GM21529 (cell line): ENCODE data around the gene LIME1.
A peak's percentile ranks its signal among the peaks of the same experiment; 100 is the strongest.

Experiments used
- ATAC-seq: cut with Tn5 transposase; IDR thresholded peaks from one replicate; pipeline ENCODE4 v1.9.1; 2021; ENCODE audit not compliant: unreplicated experiment

Gene LIME1

DNA sequence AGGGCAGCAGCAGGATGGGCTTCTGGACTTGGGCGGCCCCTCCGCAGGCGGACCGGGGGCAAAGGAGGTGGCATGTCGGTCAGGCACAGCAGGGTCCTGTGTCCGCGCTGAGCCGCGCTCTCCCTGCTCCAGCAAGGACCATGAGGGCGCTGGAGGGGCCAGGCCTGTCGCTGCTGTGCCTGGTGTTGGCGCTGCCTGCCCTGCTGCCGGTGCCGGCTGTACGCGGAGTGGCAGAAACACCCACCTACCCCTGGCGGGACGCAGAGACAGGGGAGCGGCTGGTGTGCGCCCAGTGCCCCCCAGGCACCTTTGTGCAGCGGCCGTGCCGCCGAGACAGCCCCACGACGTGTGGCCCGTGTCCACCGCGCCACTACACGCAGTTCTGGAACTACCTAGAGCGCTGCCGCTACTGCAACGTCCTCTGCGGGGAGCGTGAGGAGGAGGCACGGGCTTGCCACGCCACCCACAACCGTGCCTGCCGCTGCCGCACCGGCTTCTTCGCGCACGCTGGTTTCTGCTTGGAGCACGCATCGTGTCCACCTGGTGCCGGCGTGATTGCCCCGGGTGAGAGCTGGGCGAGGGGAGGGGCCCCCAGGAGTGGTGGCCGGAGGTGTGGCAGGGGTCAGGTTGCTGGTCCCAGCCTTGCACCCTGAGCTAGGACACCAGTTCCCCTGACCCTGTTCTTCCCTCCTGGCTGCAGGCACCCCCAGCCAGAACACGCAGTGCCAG, 39.7 kb upstream of the LIME1 start, which contains the start of gene TNFRSF6B:
Gene TNFRSF6B (plus strand): TSS at position 25 of the 729 bp plus-strand sequence. CDS start 116 bp downstream, at position 141.
- no peak for ATAC-seq

GRCh38 chr20:63697357-63697867, 39.1 kb upstream of the LIME1 start:
- ATAC-seq: no peak

GRCh38 chr20:63697868-63698545, 38.5 kb upstream of the LIME1 start:
- ATAC-seq: no peak

- ATAC-seq: no peak
Measured at GRCh38 chr20:63698739-63699465, 37.6 kb upstream of the LIME1 start.

GRCh38 chr20:63699466-63700198, 36.8 kb upstream of the LIME1 start:
- ATAC-seq: no peak

DNA sequence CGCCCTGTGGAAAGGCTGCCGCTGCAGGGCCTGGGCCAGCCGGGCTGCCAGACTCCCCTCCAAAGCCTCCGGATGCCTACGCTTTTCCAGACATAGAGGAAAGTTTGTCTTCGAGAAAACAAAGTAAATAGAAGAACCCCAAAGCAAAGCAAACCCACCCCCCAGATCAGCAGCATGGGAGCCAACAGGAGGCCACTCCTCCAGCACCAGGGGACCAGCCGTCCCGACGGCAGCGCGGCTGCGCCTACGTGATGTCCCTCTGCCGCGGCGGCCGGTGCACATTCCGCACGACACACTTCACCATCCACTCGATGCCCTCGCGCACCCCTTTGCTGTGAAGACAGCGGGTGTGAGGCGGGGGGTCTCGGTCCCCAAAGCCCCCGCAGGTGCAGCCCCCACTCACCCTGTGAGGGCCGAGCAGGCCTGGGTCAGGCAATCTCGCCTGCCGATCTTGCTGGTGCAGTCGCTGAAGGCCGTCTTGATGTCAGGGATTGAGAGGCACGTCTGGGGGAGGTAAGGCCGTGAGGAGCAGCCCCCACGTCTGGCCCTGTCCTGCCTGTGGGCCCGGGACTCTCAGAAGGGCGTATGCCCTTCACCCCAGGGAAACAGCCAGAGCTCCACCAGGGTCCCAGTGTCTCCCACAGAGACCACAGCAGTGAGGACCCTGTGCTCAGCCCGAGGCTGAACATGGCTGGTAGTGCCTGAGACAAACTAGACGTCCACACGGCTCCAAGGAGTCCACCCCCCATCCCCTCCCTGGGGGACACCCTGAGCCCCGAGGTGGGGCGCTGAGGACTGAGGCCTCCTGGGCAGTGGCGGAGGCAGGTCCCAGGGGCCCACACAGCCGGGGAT, 36.0 kb upstream of the LIME1 start:
- ATAC-seq: no peak

GRCh38 chr20:63701051-63701328, 35.5 kb upstream of the LIME1 start:
- no peak for ATAC-seq

- ATAC-seq: no peak
Measured at GRCh38 chr20:63701329-63702035, 35.0 kb upstream of the LIME1 start.

DNA sequence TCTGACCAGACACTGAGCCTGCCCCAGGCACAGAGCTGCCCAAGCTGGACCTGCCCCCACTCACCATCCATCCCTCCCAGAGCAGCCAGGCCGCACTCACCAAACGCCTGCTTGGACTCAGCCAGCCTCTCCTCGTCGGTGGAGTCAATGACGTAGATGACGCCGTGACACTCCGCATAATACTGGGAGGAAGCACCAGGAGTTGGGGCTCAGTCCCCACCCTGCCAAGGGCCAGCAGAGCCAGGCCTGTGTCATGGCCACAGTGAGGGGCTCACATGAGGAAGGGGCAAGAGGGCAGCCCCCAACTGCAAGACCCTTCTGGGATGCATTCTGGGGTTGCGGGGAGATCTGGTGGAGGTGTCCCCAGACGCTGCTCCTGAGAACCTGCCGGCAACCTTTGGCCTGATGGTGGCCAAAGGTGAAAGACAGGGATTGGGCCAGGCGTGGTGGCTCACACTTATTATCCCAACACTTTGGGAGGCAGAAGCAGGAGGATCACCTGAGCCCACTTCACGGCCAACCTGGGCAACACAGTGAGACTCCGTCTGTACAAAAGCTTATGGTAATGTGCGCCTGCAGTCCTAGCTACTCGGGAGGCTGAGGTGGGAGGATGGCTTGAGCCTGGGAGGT, 34.3 kb upstream of the LIME1 start:
- no peak for ATAC-seq

- ATAC-seq: no peak
Measured at GRCh38 chr20:63702751-63703470, 33.6 kb upstream of the LIME1 start.

GRCh38 chr20:63703471-63703975, 32.9 kb upstream of the LIME1 start:
- ATAC-seq: no peak

GRCh38 chr20:63703976-63704748, 32.3 kb upstream of the LIME1 start:
- no peak for ATAC-seq

GRCh38 chr20:63704749-63705117, 31.7 kb upstream of the LIME1 start:
- ATAC-seq: no peak

DNA sequence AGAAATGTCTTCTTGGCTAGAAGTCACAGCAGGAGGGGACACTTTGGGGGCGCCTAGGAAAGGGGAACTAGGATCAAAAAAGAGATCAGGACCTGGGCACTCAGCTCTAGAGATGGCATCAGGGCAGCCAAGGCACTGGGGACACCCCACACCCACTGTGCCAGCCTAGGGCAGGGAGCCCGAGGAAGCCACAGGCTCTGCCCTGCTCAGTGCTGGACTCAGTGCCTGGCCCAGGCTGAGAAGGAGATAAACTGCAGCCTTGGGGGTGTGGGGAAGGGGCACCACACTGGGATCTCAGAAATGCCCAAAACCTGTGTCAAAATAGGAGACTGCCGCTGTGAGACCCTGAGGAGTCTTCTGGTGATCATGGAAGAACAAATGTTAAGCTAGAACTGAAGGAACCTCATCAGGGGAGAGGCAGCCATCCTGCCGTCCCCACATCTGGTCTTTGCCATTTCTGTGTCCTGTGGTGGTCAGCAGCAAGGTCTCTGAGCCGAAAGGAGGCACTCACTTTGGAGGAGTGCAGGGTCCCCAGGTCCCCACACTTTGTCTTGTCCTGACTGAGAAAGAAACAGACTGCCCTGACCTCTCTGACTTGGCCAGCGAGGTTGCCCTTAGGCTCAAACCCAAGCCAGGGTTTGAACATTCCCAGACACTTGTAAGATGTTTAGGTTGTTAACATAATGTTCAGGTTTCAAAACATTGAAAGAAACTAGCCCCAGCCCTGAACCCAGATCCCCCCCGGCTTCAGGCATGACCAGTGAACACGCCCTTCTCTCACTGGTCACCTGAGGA, 31.0 kb upstream of the LIME1 start:
- no peak for ATAC-seq

GRCh38 chr20:63706027-63706695, 30.3 kb upstream of the LIME1 start:
- ATAC-seq: no peak

DNA sequence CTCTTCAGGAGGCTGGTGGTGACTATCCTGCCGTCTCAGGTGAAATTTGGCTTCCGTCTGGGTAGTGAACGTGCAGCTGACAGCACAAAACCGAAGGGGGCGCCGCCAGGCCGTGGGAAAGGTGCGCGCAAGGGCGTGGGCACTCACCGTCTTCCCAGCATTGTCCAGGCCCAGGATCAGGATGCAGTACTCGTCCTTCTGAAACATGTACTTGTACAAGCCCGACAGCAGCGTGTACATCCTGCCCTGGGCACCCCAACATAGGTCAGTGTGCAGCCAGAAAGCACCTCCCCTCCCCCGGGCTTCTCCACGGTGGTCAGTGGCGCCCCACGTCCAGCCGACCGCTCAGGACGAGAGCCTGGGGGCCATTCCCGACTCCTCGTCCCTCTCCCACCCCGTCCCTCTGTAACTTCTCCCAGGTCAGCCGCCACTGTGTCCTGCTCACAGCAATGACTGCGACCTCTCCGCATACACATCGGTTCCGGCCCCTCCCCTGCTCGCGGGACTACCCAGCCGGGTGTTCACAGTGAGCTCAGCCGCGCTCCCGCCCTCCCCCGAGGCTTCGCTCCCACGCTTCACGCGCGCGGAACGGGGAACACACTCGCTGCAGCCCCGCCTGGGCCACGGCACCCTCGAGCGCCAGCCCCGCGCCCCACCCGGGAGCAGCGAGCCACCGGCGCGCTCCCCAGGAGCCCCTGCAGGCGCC, 29.5 kb upstream of the LIME1 start:
- ATAC-seq: peak; percentile 35
